Caco-2 (cell line): ENCODE data around the gene EXD3. TPM values are rescaled to one million over a fixed set of nuclear protein-coding genes. Genes with fewer than 3 reads are reported as not detected.

Experiments used
- BruUV-seq: library from RNA; stranded (reverse); fragments of 400-500 nt; replicated peaks from 2 replicates; lab custom pipeline; 2021; lab: Mats Ljungman, UMichigan
- CTCF ChIA-PET: fragments of 300-600 bp; sonication (Branson Sonifier 250); formaldehyde crosslinking; loops from one replicate; lab custom pipeline; 2022; ENCODE audit warnings: antibody characterized with exemption; lab: Charles Lee
- POLR2A ChIA-PET: fragments of 300-600 bp; sonication (Branson Sonifier 250); formaldehyde crosslinking; loops from one replicate; lab custom pipeline; 2022; ENCODE audit warnings: antibody characterized with exemption; lab: Charles Lee
- DNase-seq, 2 experiments: peaks; one replicate each; pipeline versions ENCODE4 v3.0.0 to v3.0.0-alpha.2; 2020 to 2022
- H3K27me3 ChIP-seq: replicated peaks from 2 replicates; pipeline ENCODE4 v1.6.0; 2011; ENCODE audit warnings: low read length; ENCODE audit not compliant: control insufficient read depth, insufficient read depth
- H3K36me3 ChIP-seq: 2 replicates; pipeline ENCODE4 v1.5.1; 2011; ENCODE audit warnings: low read length; ENCODE audit not compliant: control insufficient read depth, insufficient read depth
- H3K4me1 ChIP-seq: fragments of 250-450 bp; sonication (Bioruptor Pico); 2 replicates; pipeline ENCODE4 v1.5.1; 2020; ENCODE audit warnings: mild to moderate bottlenecking
- H3K4me3 ChIP-seq: 2 replicates; pipeline ENCODE4 v1.5.1; 2011; ENCODE audit warnings: low read depth, mild to moderate bottlenecking, control low read depth, low read length
- H3K9me3 ChIP-seq: fragments of 250-450 bp; sonication (Bioruptor Pico); 2 replicates; pipeline ENCODE4 v1.5.1; 2020; ENCODE audit warnings: mild to moderate bottlenecking, moderate library complexity
- H3K27ac Mint-ChIP-seq: one replicate; pipeline ENCODE4 v1.8.0; 2022; ENCODE audit warnings: mixed read lengths; ENCODE audit not compliant: unreplicated experiment
- H3K27me3 Mint-ChIP-seq: one replicate; pipeline ENCODE4 v1.8.0; 2022; ENCODE audit warnings: mixed read lengths; ENCODE audit not compliant: insufficient read depth, unreplicated experiment
- H3K36me3 Mint-ChIP-seq: one replicate; pipeline ENCODE4 v1.8.0; 2022; ENCODE audit warnings: mild to moderate bottlenecking, mixed read lengths; ENCODE audit not compliant: insufficient read depth, unreplicated experiment
- H3K4me1 Mint-ChIP-seq: one replicate; pipeline ENCODE4 v1.8.0; 2022; ENCODE audit warnings: low read depth, mixed read lengths; ENCODE audit not compliant: unreplicated experiment
- H3K4me3 Mint-ChIP-seq: one replicate; pipeline ENCODE4 v1.8.0; 2022; ENCODE audit warnings: mild to moderate bottlenecking, moderate library complexity, mixed read lengths; ENCODE audit not compliant: unreplicated experiment
- H3K9me3 Mint-ChIP-seq: one replicate; pipeline ENCODE4 v1.8.0; 2022; ENCODE audit warnings: mixed read lengths; ENCODE audit not compliant: unreplicated experiment
- intact Hi-C: fragments of 100-400 bp; cut with micrococcal nuclease; formaldehyde crosslinking; loops from one replicate; pipeline ENCODE4 v1.10.0; 2022; ENCODE audit not compliant: unreplicated experiment
- total RNA-seq: library from RNA; stranded (reverse); gene quantifications from 2 replicates; pipeline ENCODE4 v1.2.3, GENCODE V29; 2022
- TF ChIP-seq, protein P1 (sequence below), 2 experiments: fragments of 200-600 bp in 1 of 2; IDR thresholded peaks; 1 replicate in 1 of 2; 2 replicates in 1 of 2; pipeline versions ENCODE4 v1.5.1 to v1.8.0; 2011 to 2022; ENCODE audit warnings: antibody characterized with exemption in 1 of 2, control low read depth in 1 of 2, inconsistent platforms in 1 of 2, low read depth in 1 of 2, low read length in 1 of 2, mild to moderate bottlenecking in 1 of 2, moderate library complexity in 1 of 2; ENCODE audit not compliant: insufficient read depth in 1 of 2, severe bottlenecking in 1 of 2, unreplicated experiment in 1 of 2

Gene EXD3
- total RNA-seq, 1 experiment from 2014 or later, result 10.9 TPM

- POLR2A ChIA-PET, result no interaction called here
- Mint-ChIP-seq H3K27ac (no peak overlapping the region), H3K36me3 (peaks cover 8% of the 10 kb centered on the region), H3K9me3 (no peaks in the 10 kb centered on the region), H3K4me3 (no peak overlapping the region), H3K27me3 (no peaks in the 10 kb centered on the region), H3K4me1 (no peaks in the 10 kb centered on the region)
- no peak for DNase-seq
- no peaks in the 10 kb centered on the region for H3K36me3 ChIP-seq
- no peaks in the 10 kb centered on the region for H3K9me3 ChIP-seq
- CTCF ChIA-PET, result no interaction called here
- BruUV-seq, result no TSS peak
- intact Hi-C loops, result no loop called here
- no peaks in the 10 kb centered on the region for H3K4me1 ChIP-seq
- TF ChIP-seq, protein P1, sequence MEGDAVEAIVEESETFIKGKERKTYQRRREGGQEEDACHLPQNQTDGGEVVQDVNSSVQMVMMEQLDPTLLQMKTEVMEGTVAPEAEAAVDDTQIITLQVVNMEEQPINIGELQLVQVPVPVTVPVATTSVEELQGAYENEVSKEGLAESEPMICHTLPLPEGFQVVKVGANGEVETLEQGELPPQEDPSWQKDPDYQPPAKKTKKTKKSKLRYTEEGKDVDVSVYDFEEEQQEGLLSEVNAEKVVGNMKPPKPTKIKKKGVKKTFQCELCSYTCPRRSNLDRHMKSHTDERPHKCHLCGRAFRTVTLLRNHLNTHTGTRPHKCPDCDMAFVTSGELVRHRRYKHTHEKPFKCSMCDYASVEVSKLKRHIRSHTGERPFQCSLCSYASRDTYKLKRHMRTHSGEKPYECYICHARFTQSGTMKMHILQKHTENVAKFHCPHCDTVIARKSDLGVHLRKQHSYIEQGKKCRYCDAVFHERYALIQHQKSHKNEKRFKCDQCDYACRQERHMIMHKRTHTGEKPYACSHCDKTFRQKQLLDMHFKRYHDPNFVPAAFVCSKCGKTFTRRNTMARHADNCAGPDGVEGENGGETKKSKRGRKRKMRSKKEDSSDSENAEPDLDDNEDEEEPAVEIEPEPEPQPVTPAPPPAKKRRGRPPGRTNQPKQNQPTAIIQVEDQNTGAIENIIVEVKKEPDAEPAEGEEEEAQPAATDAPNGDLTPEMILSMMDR (IDR thresholded peaks at IDR 0.05; ENCODE audit: insufficient read depth in 1 of 2, low read depth in 1 of 2, low read length in 1 of 2, severe bottlenecking in 1 of 2, unreplicated experiment in 1 of 2), result no peak
- no peak overlapping the region for H3K4me3 ChIP-seq
- no peaks in the 10 kb centered on the region for H3K27me3 ChIP-seq
These were observed 13.4 kb downstream of the EXD3 start for GRCh38 chr9:137409515-137409914.

DNA sequence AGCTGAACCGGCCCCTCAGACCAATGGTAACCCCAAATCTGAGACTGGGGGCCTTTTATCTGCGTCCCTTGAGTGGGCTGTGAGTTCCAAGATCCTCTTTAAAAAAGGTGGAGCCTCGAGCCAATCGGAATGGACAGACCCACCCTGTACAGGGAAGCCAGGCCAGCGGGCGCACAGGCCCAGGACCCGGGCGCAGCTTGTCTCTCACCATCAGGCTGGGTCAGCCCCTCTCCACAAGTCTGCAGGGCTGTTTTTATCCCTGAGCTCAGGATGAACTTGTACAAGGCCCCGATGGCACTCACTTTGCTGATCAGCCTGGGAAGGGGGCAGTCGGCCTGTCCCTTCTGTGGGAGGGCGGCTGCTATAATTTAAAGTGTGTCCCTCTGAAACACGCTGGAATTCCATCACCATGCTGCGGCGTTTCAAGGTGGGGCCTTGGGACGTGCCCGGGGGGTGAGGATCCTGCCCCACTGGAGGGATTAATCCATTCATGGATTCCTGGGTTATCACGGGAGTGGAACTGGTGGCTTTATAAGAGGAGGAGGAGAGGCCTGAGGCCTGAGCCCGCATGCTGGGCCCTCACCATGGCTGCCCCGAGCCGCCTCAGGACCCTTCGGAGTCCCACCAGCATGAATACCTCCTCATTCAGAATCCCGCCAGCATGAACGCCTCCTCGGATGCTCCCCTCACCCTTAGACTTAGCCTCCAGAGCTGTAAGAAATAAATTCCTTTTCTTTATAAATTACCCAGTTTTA lies 14.1 kb downstream of the EXD3 start:
- TF ChIP-seq, protein P1 (IDR thresholded peaks at IDR 0.05; ENCODE audit: insufficient read depth in 1 of 2, low read depth in 1 of 2, low read length in 1 of 2, severe bottlenecking in 1 of 2, unreplicated experiment in 1 of 2), result no peak
- H3K4me3 ChIP-seq, result no peak overlapping the region
- DNase-seq, result no peak
- Mint-ChIP-seq H3K4me1 (no peaks in the 10 kb centered on the region), H3K4me3 (no peak overlapping the region), H3K36me3 (peaks cover 5% of the 10 kb centered on the region), H3K27ac (no peak overlapping the region), H3K9me3 (no peaks in the 10 kb centered on the region), H3K27me3 (no peaks in the 10 kb centered on the region)
- H3K36me3 ChIP-seq, result no peaks in the 10 kb centered on the region
- intact Hi-C loops, result no loop called here
- no peaks in the 10 kb centered on the region for H3K27me3 ChIP-seq
- ChIA-PET CTCF (no interaction called here), POLR2A (no interaction called here)
- H3K4me1 ChIP-seq, result no peaks in the 10 kb centered on the region
- H3K9me3 ChIP-seq, result no peaks in the 10 kb centered on the region
- BruUV-seq, result no TSS peak

DNA sequence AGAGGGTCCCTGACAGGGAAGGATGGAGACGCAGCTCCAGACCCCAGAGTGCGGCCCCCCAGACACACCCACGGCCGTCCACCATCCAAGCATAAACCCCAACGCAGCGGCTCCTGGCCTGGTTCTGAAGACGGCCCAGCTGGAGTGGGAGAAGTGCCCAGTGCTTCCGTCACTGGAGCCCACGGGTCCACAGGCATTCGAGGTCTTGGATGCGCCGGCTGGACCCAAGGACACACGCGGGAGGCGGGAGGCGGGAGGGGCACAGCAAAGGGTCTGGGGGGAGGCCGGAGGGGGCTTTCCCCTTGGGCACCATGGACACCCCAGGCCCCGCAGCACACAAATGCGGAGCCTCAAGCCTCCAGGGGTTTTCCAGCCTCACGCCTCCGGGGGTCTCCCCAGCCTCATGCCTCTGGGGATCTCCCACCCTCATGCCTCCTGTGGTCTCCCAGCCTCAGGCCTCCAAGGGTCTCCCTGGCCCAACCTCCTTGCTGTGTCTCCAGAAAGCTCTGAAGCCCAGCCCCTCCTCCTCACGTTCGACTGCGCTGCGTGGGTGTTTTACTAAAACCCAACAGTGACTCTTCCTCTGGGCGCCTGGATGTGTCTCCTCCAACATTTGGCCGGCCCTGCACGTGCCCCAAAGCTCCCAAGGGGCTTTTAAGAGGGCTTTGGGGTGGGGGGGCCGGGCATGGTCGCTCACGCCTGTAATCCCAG lies 15.2 kb downstream of the EXD3 start:
- Histone ChIP-seq H3K4me1 (no peaks in the 10 kb centered on the region), H3K27me3 (no peaks in the 10 kb centered on the region), H3K4me3 (no peak overlapping the region), H3K9me3 (no peaks in the 10 kb centered on the region), H3K36me3 (no peaks in the 10 kb centered on the region)
- no peaks in the 10 kb centered on the region for H3K9me3 Mint-ChIP-seq
- no peaks in the 10 kb centered on the region for H3K4me1 Mint-ChIP-seq
- no peak for DNase-seq
- CTCF ChIA-PET, result no interaction called here
- H3K4me3 Mint-ChIP-seq, result no peak overlapping the region
- H3K27ac Mint-ChIP-seq, result no peak overlapping the region
- H3K36me3 Mint-ChIP-seq, result peaks cover 4% of the 10 kb centered on the region
- TF ChIP-seq, protein P1 (IDR thresholded peaks at IDR 0.05; ENCODE audit: insufficient read depth in 1 of 2, low read depth in 1 of 2, low read length in 1 of 2, severe bottlenecking in 1 of 2, unreplicated experiment in 1 of 2), result no peak
- H3K27me3 Mint-ChIP-seq, result no peaks in the 10 kb centered on the region
- POLR2A ChIA-PET, result no interaction called here
- intact Hi-C loops, result loop anchor here (1.0 kb wide), 1 partner anchor 120 kb away; no protein-coding TSS in a partner anchor
- no TSS peak for BruUV-seq
